GM21381 (cell line): ENCODE results near the gene GFPT1.
"Not testable (repeated sequence)": the region's sequence is repeated elsewhere in the genome, so short reads cannot be mapped to it uniquely, and the experiment has no call there.

Source experiments
- ATAC-seq: cut with Tn5 transposase; IDR thresholded peaks from one replicate; pipeline ENCODE4 v1.9.1; 2021; ENCODE audit warnings: mild to moderate bottlenecking, moderate library complexity; ENCODE audit not compliant: unreplicated experiment

Gene GFPT1

GRCh38 chr2:69384618-69385081, 2.4 kb downstream of the GFPT1 start:
- ATAC-seq: no peak

- ATAC-seq: no peak
Measured at GRCh38 chr2:69383176-69383812, 3.7 kb downstream of the GFPT1 start.

- no peak for ATAC-seq
Measured at GRCh38 chr2:69382547-69382946, 4.5 kb downstream of the GFPT1 start.

GRCh38 chr2:69381337-69381737, 5.7 kb downstream of the GFPT1 start:
- ATAC-seq: no peak

- ATAC-seq: no peak
Measured at GRCh38 chr2:69380072-69380917, 6.7 kb downstream of the GFPT1 start.

GRCh38 chr2:69376403-69376802, 10.6 kb downstream of the GFPT1 start:
- ATAC-seq: no peak

- no peak for ATAC-seq
Measured at GRCh38 chr2:69375494-69376353, 11.3 kb downstream of the GFPT1 start.

GRCh38 chr2:69372767-69373166, 14.3 kb downstream of the GFPT1 start:
- no peak for ATAC-seq

- ATAC-seq: no peak
Measured at GRCh38 chr2:69369802-69370201, 17.2 kb downstream of the GFPT1 start.

GRCh38 chr2:69368588-69368987, 18.4 kb downstream of the GFPT1 start:
- ATAC-seq: no peak

GRCh38 chr2:69359371-69359770, 27.7 kb downstream of the GFPT1 start:
- ATAC-seq: no peak

- ATAC-seq: no peak
Measured at GRCh38 chr2:69358914-69359313, 28.1 kb downstream of the GFPT1 start.

GRCh38 chr2:69356471-69356870, 30.6 kb downstream of the GFPT1 start:
- ATAC-seq: no peak

- ATAC-seq: not testable (repeated sequence)
Measured at GRCh38 chr2:69354976-69355375, 32.1 kb downstream of the GFPT1 start.

- ATAC-seq: no peak
Measured at GRCh38 chr2:69353360-69353759, 33.7 kb downstream of the GFPT1 start.

- ATAC-seq: no peak
Measured at GRCh38 chr2:69348781-69349180, 38.2 kb downstream of the GFPT1 start.

- peak; percentile 79 for ATAC-seq
Measured at GRCh38 chr2:69345434-69345833, 41.6 kb downstream of the GFPT1 start.

GRCh38 chr2:69344305-69344704, 42.7 kb downstream of the GFPT1 start:
- ATAC-seq: no peak

GRCh38 chr2:69340101-69340775, 46.8 kb downstream of the GFPT1 start:
- no peak for ATAC-seq

- ATAC-seq: no peak
Measured at GRCh38 chr2:69335311-69335710, 51.7 kb downstream of the GFPT1 start.

- ATAC-seq: no peak
Measured at GRCh38 chr2:69333352-69333751, 53.7 kb downstream of the GFPT1 start.
